Neural progenitor cell (in vitro differentiated cells): ENCODE measurements around the gene SUPT7L. TPM values are rescaled to one million over a fixed set of nuclear protein-coding genes. Genes with fewer than 3 reads are reported as not detected.

Source experiments
- DNase-seq: peaks from one replicate; pipeline ENCODE4 v3.0.0-alpha.2; 2016; ENCODE audit warnings: low spot score
- H2AFZ ChIP-seq: fragments of 200-600 bp; sonication (generic); replicated peaks from 2 replicates; pipeline ENCODE4 v1.6.1; 2016; ENCODE audit warnings: antibody characterized with exemption
- H3F3A ChIP-seq: fragments of 200-600 bp; sonication (generic); 2 replicates; pipeline ENCODE4 v1.6.1; 2016; ENCODE audit warnings: antibody characterized with exemption, low read depth
- H3K27ac ChIP-seq: fragments of 200-600 bp; sonication (generic); 2 replicates; pipeline ENCODE4 v1.5.1; 2016; ENCODE audit warnings: mild to moderate bottlenecking
- H3K27me3 ChIP-seq: fragments of 200-600 bp; sonication (generic); 2 replicates; pipeline ENCODE4 v1.6.1; 2016; ENCODE audit warnings: mild to moderate bottlenecking, moderate library complexity
- H3K36me3 ChIP-seq: fragments of 200-600 bp; sonication (generic); 2 replicates; pipeline ENCODE4 v1.5.1; 2016
- H3K4me1 ChIP-seq: fragments of 200-600 bp; sonication (generic); 2 replicates; pipeline ENCODE4 v1.6.1; 2016; ENCODE audit warnings: mixed run types
- H3K4me2 ChIP-seq: fragments of 200-600 bp; sonication (generic); 2 replicates; pipeline ENCODE4 v1.6.1; 2016
- H3K4me3 ChIP-seq: fragments of 200-600 bp; sonication (generic); 2 replicates; pipeline ENCODE4 v1.5.1; 2016
- H3K79me2 ChIP-seq: fragments of 200-600 bp; sonication (generic); 2 replicates; pipeline ENCODE4 v1.6.1; 2016; ENCODE audit warnings: low read depth
- H3K9ac ChIP-seq: fragments of 200-600 bp; sonication (generic); 2 replicates; pipeline ENCODE4 v1.6.1; 2016
- H3K9me3 ChIP-seq: fragments of 200-600 bp; sonication (generic); 2 replicates; pipeline ENCODE4 v1.5.1; 2016; ENCODE audit warnings: low read depth
- H4K20me1 ChIP-seq: fragments of 200-600 bp; sonication (generic); 2 replicates; pipeline ENCODE4 v1.6.1; 2016; ENCODE audit warnings: low read depth
- H3K27ac Mint-ChIP-seq: 3 replicates; pipeline ENCODE4 v1.8.0; 2021; ENCODE audit warnings: mixed read lengths
- H3K27me3 Mint-ChIP-seq: 2 replicates; pipeline ENCODE4 v1.8.0; 2022; ENCODE audit warnings: low read depth, mild to moderate bottlenecking, inconsistent platforms, moderate library complexity, mixed read lengths; ENCODE audit not compliant: insufficient read depth
- H3K36me3 Mint-ChIP-seq: 3 replicates; pipeline ENCODE4 v1.8.0; 2021; ENCODE audit warnings: mixed read lengths
- H3K4me1 Mint-ChIP-seq: 3 replicates; pipeline ENCODE4 v1.8.0; 2021; ENCODE audit warnings: mixed read lengths
- H3K4me3 Mint-ChIP-seq: 3 replicates; pipeline ENCODE4 v1.8.0; 2021; ENCODE audit warnings: mild to moderate bottlenecking, moderate library complexity, mixed read lengths
- H3K9me3 Mint-ChIP-seq: 3 replicates; pipeline ENCODE4 v1.8.0; 2020; ENCODE audit warnings: mixed read lengths
- EZH2 ChIP-seq: fragments of 200-600 bp; sonication (generic); IDR thresholded peaks from 2 replicates; pipeline ENCODE4 v1.6.1; 2017; ENCODE audit warnings: antibody characterized with exemption, mild to moderate bottlenecking, moderate library complexity
- EZH2phosphoT487 ChIP-seq: fragments of 200-600 bp; sonication (generic); IDR thresholded peaks from 2 replicates; pipeline ENCODE4 v1.6.1; 2017; ENCODE audit warnings: antibody characterized with exemption
- total RNA-seq: library from RNA; depleted of rRNA; stranded (reverse); fragments of >200 nt; gene quantifications from 2 replicates; pipeline ENCODE4 v1.2.3, GENCODE V29; 2015; ENCODE audit warnings: low replicate concordance
- TF ChIP-seq, protein P1 (sequence below): fragments of 200-600 bp; sonication (generic); IDR thresholded peaks from 2 replicates; pipeline ENCODE4 v1.5.1; 2017; ENCODE audit warnings: antibody characterized with exemption, mild to moderate bottlenecking

Gene SUPT7L
- total RNA-seq, 1 donor from 2014 or later = 43.5 TPM

DNA sequence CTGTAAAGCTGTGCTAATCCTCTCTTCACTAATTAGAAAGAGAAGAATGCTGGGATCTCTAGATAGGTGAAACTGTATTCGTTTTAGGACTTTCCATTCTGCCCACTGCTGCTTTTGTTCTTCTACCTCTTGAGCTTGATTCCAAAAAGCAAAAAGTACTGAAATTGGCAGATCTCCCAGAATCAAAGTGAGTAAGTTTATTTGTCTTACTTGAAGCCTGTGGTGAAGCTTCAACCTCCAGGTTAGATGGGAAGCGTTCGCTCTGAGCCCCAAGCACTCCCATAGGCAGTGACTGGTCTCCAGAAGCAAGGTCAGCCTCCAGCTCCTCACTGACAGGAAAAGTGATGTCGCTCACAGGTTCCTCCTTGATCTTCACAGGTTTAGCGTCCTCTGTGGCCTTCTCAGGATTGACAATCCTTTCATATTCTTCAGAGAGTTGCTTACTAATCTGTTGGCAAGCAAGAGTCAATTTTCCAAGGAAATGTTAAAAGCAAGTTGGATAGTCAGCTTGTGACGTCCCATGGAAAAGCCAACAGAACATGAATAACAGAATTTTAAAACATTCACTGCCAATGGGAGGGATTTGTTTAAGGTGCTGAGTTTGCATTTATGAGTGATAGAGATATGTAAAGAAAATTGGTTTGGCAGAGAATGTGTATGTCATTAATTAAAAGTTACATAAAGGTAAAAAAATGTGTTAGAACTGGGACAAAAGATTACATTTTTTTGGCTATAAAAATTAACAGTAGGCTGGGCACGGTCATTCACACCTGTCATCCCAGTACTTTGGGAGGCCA lies 8.1 kb downstream of the SUPT7L start:
- H3K9ac ChIP-seq = no peak overlapping the region
- no peaks in the 10 kb centered on the region for H3K79me2 ChIP-seq
- Mint-ChIP-seq H3K9me3 (no peaks in the 10 kb centered on the region), H3K4me3 (no peak overlapping the region), H3K27me3 (no peaks in the 10 kb centered on the region), H3K27ac (no peak overlapping the region), H3K4me1 (no peaks in the 10 kb centered on the region), H3K36me3 (peaks cover 23% of the 10 kb centered on the region)
- H3F3A ChIP-seq = peaks cover 24% of the 10 kb centered on the region
- H4K20me1 ChIP-seq = peaks cover 5% of the 10 kb centered on the region
- H3K27me3 ChIP-seq = no peaks in the 10 kb centered on the region
- H3K27ac ChIP-seq = peak overlapping the region; percentile 56
- no peaks in the 10 kb centered on the region for H3K9me3 ChIP-seq
- H3K36me3 ChIP-seq = peaks cover 18% of the 10 kb centered on the region
- no peak overlapping the region for H2AFZ ChIP-seq
- no peak overlapping the region for H3K4me2 ChIP-seq
- no peaks in the 10 kb centered on the region for H3K4me1 ChIP-seq
- peak; percentile 6 for DNase-seq
- no peak overlapping the region for H3K4me3 ChIP-seq
- no peak for TF ChIP-seq EZH2
- TF ChIP-seq, protein P1, sequence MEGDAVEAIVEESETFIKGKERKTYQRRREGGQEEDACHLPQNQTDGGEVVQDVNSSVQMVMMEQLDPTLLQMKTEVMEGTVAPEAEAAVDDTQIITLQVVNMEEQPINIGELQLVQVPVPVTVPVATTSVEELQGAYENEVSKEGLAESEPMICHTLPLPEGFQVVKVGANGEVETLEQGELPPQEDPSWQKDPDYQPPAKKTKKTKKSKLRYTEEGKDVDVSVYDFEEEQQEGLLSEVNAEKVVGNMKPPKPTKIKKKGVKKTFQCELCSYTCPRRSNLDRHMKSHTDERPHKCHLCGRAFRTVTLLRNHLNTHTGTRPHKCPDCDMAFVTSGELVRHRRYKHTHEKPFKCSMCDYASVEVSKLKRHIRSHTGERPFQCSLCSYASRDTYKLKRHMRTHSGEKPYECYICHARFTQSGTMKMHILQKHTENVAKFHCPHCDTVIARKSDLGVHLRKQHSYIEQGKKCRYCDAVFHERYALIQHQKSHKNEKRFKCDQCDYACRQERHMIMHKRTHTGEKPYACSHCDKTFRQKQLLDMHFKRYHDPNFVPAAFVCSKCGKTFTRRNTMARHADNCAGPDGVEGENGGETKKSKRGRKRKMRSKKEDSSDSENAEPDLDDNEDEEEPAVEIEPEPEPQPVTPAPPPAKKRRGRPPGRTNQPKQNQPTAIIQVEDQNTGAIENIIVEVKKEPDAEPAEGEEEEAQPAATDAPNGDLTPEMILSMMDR = no peak
- no peak for TF ChIP-seq EZH2phosphoT487

DNA sequence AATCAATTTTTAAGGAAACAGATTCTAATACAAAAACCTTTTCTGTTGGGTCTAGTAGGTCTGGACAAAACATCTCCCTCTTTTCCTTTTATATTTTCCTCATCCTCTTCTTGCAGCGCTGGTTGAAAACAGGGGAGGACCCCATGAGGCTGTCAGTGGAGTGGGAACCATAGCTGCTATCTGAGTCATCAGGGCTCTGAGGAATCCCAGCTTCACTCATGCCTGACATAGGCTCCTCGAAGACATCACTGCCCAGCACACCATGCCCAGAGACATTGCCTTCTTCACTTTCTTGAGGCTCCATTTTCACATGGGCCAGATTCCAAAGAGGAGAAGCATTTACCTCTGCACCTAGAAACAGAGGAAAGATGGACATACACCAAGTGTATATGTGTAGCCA lies 10.0 kb downstream of the SUPT7L start:
- no peaks in the 10 kb centered on the region for H3K27me3 ChIP-seq
- no peak overlapping the region for H3K27ac ChIP-seq
- H3K36me3 ChIP-seq = peaks cover 11% of the 10 kb centered on the region
- Mint-ChIP-seq H3K4me1 (no peaks in the 10 kb centered on the region), H3K27ac (no peak overlapping the region), H3K4me3 (no peak overlapping the region), H3K27me3 (no peaks in the 10 kb centered on the region), H3K36me3 (peaks cover 17% of the 10 kb centered on the region), H3K9me3 (no peaks in the 10 kb centered on the region)
- H3F3A ChIP-seq = peaks cover 24% of the 10 kb centered on the region
- no peaks in the 10 kb centered on the region for H3K4me1 ChIP-seq
- TF ChIP-seq EZH2 = no peak
- no peak for DNase-seq
- H3K4me2 ChIP-seq = no peak overlapping the region
- no peaks in the 10 kb centered on the region for H3K79me2 ChIP-seq
- no peak overlapping the region for H2AFZ ChIP-seq
- no peak overlapping the region for H3K9ac ChIP-seq
- H3K9me3 ChIP-seq = no peaks in the 10 kb centered on the region
- H3K4me3 ChIP-seq = no peak overlapping the region
- peaks cover 5% of the 10 kb centered on the region for H4K20me1 ChIP-seq

DNA sequence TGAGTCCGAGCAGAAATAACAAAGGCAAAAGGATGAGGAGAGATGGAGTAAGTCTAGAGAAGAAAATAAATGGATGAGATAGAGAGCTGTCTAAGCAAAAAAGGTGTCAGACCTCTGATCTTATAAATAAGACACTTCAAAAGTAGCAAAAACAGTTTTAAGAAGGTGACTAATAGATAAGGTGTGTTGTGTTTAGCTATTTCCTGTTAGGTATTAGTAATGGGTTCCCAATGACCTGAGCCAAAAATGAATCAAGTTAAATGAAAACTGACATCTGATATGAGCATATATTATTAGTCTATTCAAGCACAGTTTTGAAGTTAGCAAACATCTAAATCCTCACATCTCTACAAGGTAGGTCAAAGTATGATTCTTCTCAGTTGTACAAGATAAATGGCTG lies 10.6 kb downstream of the SUPT7L start:
- Histone ChIP-seq H3K27ac (no peak overlapping the region), H3K79me2 (no peaks in the 10 kb centered on the region), H4K20me1 (peaks cover 5% of the 10 kb centered on the region), H3K4me2 (no peak overlapping the region), H3K9ac (no peak overlapping the region), H3K27me3 (no peaks in the 10 kb centered on the region), H3K4me3 (no peak overlapping the region), H2AFZ (no peak overlapping the region), H3K4me1 (no peaks in the 10 kb centered on the region), H3F3A (peaks cover 24% of the 10 kb centered on the region), H3K36me3 (peaks cover 11% of the 10 kb centered on the region), H3K9me3 (no peaks in the 10 kb centered on the region)
- DNase-seq = no peak
- H3K4me1 Mint-ChIP-seq = no peaks in the 10 kb centered on the region
- no peak overlapping the region for H3K27ac Mint-ChIP-seq
- H3K27me3 Mint-ChIP-seq = no peaks in the 10 kb centered on the region
- no peak overlapping the region for H3K4me3 Mint-ChIP-seq
- H3K36me3 Mint-ChIP-seq = peaks cover 20% of the 10 kb centered on the region
- TF ChIP-seq EZH2 (no peak), EZH2phosphoT487 (no peak)
- TF ChIP-seq, protein P1 = no peak
- H3K9me3 Mint-ChIP-seq = no peaks in the 10 kb centered on the region

DNA sequence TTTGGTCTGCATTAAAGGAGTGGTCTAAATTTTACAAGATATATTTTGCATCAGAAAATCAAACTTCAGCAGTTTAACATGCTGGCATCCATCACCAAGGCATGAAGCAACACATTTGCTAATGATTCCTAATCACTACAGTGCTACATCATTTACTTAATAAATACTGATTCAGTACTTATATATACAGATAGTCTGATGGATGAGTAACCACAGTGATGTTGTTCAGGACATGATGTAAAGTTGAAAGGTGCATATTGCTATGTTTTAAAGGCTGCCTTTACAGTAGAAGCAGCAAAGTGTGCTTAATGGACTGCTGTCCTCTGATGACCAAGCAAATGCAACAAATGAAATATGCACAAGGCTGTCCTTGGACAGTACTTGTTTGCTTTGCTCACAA lies 11.1 kb downstream of the SUPT7L start:
- Histone ChIP-seq H3K9me3 (no peaks in the 10 kb centered on the region), H3K4me2 (no peak overlapping the region), H3K27ac (no peak overlapping the region), H3K27me3 (no peaks in the 10 kb centered on the region), H3K4me3 (no peak overlapping the region), H3F3A (peaks cover 24% of the 10 kb centered on the region), H4K20me1 (peaks cover 5% of the 10 kb centered on the region), H3K36me3 (peaks cover 11% of the 10 kb centered on the region), H3K79me2 (no peaks in the 10 kb centered on the region), H3K9ac (no peak overlapping the region), H2AFZ (no peak overlapping the region), H3K4me1 (no peaks in the 10 kb centered on the region)
- TF ChIP-seq, protein P1 = no peak
- TF ChIP-seq EZH2 = no peak
- no peak for TF ChIP-seq EZH2phosphoT487
- H3K4me1 Mint-ChIP-seq = no peaks in the 10 kb centered on the region
- no peaks in the 10 kb centered on the region for H3K27me3 Mint-ChIP-seq
- no peak overlapping the region for H3K4me3 Mint-ChIP-seq
- no peak overlapping the region for H3K27ac Mint-ChIP-seq
- no peak for DNase-seq
- no peaks in the 10 kb centered on the region for H3K9me3 Mint-ChIP-seq
- H3K36me3 Mint-ChIP-seq = peaks cover 22% of the 10 kb centered on the region
